Measurements from ENCODE around the gene RETREG1. TPM values are rescaled to one million over a fixed set of nuclear protein-coding genes. Genes with fewer than 3 reads are reported as not detected.

The RETREG1 gene
- total RNA-seq, 1 donor from 2014 or later: 269 TPM

DNA sequence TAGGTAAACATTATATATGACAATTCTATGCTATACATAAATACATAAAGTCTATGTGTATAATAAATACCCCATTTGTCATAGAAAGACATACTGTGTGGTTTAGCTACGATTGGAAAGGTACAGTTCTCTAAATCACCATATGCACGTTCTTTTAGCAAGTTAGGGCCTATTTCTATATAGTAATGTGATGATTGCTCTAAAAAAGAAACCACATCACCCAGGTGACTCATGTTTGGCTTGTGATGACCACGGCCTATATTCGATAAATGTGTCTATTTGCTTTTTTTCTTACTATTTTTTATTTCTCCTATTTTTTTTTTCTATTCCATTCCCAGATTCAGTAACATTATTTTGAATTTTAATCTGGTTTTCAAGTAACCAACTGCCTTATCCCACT, 34.7 kb downstream of the RETREG1 start:
- peaks cover 36% of the 10 kb centered on the region for H3K4me1 ChIP-seq
- intact Hi-C loops (cut with micrococcal nuclease): no loop called here
- H3K27ac ChIP-seq (replicated peaks): no peak overlapping the region
- no peak overlapping the region for H3K4me3 ChIP-seq
- H3K9me3 ChIP-seq (replicated peaks): no peaks in the 10 kb centered on the region
- no peak for DNase-seq
- no peaks in the 10 kb centered on the region for H3K27me3 ChIP-seq (ENCODE audit: low read depth)
- H3K36me3 ChIP-seq: no peaks in the 10 kb centered on the region
- TF ChIP-seq, protein P1, sequence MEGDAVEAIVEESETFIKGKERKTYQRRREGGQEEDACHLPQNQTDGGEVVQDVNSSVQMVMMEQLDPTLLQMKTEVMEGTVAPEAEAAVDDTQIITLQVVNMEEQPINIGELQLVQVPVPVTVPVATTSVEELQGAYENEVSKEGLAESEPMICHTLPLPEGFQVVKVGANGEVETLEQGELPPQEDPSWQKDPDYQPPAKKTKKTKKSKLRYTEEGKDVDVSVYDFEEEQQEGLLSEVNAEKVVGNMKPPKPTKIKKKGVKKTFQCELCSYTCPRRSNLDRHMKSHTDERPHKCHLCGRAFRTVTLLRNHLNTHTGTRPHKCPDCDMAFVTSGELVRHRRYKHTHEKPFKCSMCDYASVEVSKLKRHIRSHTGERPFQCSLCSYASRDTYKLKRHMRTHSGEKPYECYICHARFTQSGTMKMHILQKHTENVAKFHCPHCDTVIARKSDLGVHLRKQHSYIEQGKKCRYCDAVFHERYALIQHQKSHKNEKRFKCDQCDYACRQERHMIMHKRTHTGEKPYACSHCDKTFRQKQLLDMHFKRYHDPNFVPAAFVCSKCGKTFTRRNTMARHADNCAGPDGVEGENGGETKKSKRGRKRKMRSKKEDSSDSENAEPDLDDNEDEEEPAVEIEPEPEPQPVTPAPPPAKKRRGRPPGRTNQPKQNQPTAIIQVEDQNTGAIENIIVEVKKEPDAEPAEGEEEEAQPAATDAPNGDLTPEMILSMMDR (IDR thresholded peaks at IDR 0.05; ENCODE audit: borderline replicate concordance): no peak

DNA sequence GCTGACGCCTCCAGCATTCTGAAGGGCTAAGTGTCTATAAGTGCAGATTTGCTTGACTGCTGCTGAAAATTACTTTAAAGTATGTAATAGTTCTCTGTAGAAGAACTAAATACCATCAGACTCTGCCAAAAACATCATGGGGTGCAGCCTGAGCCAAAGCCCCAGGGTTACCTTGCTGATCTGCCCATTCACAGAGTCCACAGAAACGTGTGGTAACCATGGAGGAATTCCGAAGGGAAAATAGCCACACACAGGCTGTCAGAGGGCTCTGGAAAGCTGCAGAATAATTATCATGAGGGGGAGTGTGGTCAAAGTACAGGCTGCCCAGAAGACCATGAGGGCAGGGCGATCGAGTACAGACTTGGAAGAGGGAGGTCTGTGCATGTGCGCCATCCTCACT, 36.4 kb downstream of the RETREG1 start:
- H3K9me3 ChIP-seq (replicated peaks): no peaks in the 10 kb centered on the region
- H3K27ac ChIP-seq (replicated peaks): peak overlapping the region; percentile 65
- DNase-seq: no peak
- H3K4me1 ChIP-seq: peaks cover 39% of the 10 kb centered on the region
- H3K36me3 ChIP-seq: no peaks in the 10 kb centered on the region
- TF ChIP-seq, protein P1 (IDR thresholded peaks at IDR 0.05; ENCODE audit: borderline replicate concordance): no peak
- intact Hi-C loops (cut with micrococcal nuclease): no loop called here
- H3K27me3 ChIP-seq (ENCODE audit: low read depth): no peaks in the 10 kb centered on the region
- H3K4me3 ChIP-seq: no peak overlapping the region

DNA sequence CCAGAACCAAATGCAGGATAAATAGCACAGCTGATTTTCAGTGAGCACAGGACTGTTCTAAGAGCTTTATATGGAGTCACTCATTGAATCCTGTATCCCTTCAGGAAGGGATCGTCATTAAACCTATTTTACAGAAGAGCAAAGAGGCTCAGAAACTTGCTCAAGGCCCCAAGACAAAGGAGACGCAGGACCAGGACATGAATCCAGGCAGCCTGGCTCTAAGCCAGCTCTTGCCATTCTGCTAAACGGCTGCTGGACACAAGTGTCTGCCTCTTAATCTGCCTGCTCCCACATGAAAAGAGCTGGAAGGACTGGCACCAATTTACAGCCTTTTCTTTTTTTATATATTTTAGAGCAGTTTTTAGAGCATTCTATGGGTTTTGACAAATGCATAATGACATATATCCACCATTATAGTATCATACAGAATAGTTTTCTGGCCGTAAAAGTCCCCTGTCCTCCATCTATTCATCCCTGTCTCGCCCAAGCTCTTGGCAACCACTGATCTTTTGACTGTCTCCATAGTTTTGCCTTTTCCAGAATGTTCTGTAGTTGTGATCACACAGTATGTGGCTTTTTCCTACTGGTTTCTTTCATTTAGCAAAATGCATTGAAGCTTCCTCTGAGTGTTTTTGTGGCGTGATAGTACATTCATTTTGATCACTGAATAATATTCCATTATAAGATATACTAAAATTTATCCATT, 37.5 kb downstream of the RETREG1 start:
- Histone ChIP-seq H3K36me3 (no peaks in the 10 kb centered on the region), H3K27me3 (ENCODE audit: low read depth) (no peaks in the 10 kb centered on the region), H3K4me1 (peaks cover 42% of the 10 kb centered on the region), H3K9me3 (replicated peaks) (no peaks in the 10 kb centered on the region), H3K4me3 (no peak overlapping the region), H3K27ac (replicated peaks) (peak overlapping the region; percentile 65)
- intact Hi-C loops (cut with micrococcal nuclease): no loop called here
- peak; percentile 46 for DNase-seq
- TF ChIP-seq, protein P1 (IDR thresholded peaks at IDR 0.05; ENCODE audit: borderline replicate concordance): no peak

DNA sequence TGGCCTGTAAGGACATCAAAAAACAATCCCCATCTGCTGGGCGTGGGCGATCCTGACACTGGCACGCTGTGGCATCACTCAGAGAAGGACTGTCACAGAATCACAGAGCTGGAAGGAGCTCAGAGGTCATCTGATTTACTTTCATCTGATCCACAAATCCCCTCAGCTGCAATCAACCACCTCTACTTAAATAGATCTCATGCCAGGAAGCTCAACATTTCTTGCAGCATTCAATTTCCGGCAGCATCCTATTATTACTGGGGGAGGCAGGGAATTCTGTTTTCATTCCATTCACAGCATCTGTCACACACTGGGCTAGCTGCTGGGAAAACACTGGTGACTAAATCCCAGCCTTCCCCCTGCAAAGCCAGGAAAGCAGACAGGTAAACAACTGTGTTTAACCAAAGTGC, 38.3 kb downstream of the RETREG1 start:
- DNase-seq: no peak
- Histone ChIP-seq H3K27ac (replicated peaks) (peak overlapping the region; percentile 65), H3K9me3 (replicated peaks) (no peaks in the 10 kb centered on the region), H3K4me3 (no peak overlapping the region), H3K4me1 (peaks cover 50% of the 10 kb centered on the region), H3K36me3 (no peaks in the 10 kb centered on the region), H3K27me3 (ENCODE audit: low read depth) (no peaks in the 10 kb centered on the region)
- TF ChIP-seq, protein P1 (IDR thresholded peaks at IDR 0.05; ENCODE audit: borderline replicate concordance): no peak
- intact Hi-C loops (cut with micrococcal nuclease): no loop called here

DNA sequence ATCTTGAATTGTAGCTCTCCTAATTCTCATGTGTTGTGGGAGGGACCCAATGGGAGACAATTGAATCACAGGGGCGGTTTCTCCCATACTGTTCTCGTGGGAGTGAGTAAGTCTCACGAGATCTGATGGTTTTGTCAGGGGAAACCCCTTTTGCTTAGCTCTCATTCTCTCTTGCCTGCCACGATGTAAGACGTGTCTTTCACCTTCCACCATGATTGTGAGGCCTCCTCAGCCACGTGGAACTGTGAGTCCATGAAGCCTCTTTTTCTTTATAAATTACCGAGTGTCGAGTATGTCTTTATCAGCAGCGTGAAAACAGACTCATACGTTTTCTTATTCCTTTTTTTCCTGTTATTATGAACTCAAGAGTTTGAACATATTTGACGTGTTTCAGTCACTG, 39.1 kb downstream of the RETREG1 start:
- TF ChIP-seq, protein P1 (IDR thresholded peaks at IDR 0.05; ENCODE audit: borderline replicate concordance): no peak
- Histone ChIP-seq H3K27me3 (ENCODE audit: low read depth) (no peaks in the 10 kb centered on the region), H3K4me3 (no peak overlapping the region), H3K9me3 (replicated peaks) (no peaks in the 10 kb centered on the region), H3K4me1 (peaks cover 53% of the 10 kb centered on the region), H3K36me3 (no peaks in the 10 kb centered on the region), H3K27ac (replicated peaks) (no peak overlapping the region)
- intact Hi-C loops (cut with micrococcal nuclease): no loop called here
- DNase-seq: no peak
